Measurements from ENCODE around the gene RNF10. TPM values are rescaled to one million over a fixed set of nuclear protein-coding genes. Genes with fewer than 3 reads are reported as not detected.

The RNF10 gene
- total and polyA plus RNA-seq, 10 of the 15 experiments (the other 5 are each of a cell fraction or from before 2014, with no cell fraction given), result 48.2 to 127 (median 64.5) TPM

DNA sequence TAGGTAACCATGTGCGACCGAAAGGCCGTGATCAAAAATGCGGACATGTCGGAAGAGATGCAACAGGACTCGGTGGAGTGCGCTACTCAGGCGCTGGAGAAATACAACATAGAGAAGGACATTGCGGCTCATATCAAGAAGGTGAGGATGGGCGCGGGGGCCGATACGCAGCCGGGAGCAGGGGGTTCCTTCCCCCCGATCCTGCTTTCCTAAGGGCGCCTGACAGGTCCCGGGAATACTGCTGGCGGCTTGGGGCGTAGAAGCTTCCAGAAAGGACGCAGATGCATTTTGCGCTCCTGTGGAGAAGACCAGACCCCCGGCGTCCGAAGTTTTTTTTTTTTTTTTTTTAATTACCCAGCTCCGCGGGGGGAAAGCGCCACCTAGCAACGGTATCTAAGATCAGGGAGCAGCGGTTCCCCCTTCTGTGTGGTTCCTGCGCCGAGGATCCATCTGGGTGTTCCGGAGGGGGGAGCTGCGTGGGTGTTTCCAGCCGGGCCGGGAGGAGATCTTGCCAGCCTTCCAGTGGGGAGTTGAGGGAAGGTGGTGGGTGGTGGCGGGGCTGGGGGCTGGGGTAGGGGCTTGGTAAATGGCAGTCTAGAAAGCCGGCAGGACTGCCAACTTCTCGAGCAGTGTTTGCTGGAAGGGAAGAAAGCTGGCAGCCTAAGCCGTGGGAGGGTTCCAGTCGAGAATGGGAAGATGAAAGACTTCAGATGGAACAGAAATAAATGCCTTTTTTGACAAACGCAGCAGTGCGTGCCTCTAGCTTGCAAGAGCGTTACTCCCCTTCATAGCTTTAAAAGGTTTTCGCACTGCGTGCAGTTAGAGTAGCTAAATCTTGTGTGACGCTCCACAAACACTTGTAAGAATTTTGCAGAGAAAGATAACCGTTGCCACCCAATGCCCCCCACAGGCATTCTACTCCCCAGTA lies 37.5 kb upstream of the RNF10 start (continued):
- TF ChIP-seq SUZ12 (IDR thresholded peaks at IDR 0.05; ENCODE audit: unreplicated experiment), result no peak
- TF ChIP-seq IKZF1 (conservative IDR thresholded peaks at IDR 0.05), result peak; percentile 27; the same call in 1 of the 2 replicates
- TF ChIP-seq, protein P1, sequence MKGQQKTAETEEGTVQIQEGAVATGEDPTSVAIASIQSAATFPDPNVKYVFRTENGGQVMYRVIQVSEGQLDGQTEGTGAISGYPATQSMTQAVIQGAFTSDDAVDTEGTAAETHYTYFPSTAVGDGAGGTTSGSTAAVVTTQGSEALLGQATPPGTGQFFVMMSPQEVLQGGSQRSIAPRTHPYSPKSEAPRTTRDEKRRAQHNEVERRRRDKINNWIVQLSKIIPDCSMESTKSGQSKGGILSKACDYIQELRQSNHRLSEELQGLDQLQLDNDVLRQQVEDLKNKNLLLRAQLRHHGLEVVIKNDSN (IDR thresholded peaks at IDR 0.05; ENCODE audit: borderline replicate concordance, extremely low read length, insufficient read depth, low read depth, low read length), result no peak
- TF ChIP-seq, protein P2, sequence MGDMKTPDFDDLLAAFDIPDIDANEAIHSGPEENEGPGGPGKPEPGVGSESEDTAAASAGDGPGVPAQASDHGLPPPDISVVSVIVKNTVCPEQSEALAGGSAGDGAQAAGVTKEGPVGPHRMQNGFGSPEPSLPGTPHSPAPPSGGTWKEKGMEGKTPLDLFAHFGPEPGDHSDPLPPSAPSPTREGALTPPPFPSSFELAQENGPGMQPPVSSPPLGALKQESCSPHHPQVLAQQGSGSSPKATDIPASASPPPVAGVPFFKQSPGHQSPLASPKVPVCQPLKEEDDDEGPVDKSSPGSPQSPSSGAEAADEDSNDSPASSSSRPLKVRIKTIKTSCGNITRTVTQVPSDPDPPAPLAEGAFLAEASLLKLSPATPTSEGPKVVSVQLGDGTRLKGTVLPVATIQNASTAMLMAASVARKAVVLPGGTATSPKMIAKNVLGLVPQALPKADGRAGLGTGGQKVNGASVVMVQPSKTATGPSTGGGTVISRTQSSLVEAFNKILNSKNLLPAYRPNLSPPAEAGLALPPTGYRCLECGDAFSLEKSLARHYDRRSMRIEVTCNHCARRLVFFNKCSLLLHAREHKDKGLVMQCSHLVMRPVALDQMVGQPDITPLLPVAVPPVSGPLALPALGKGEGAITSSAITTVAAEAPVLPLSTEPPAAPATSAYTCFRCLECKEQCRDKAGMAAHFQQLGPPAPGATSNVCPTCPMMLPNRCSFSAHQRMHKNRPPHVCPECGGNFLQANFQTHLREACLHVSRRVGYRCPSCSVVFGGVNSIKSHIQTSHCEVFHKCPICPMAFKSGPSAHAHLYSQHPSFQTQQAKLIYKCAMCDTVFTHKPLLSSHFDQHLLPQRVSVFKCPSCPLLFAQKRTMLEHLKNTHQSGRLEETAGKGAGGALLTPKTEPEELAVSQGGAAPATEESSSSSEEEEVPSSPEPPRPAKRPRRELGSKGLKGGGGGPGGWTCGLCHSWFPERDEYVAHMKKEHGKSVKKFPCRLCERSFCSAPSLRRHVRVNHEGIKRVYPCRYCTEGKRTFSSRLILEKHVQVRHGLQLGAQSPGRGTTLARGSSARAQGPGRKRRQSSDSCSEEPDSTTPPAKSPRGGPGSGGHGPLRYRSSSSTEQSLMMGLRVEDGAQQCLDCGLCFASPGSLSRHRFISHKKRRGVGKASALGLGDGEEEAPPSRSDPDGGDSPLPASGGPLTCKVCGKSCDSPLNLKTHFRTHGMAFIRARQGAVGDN (IDR thresholded peaks at IDR 0.05), result no peak
- TF ChIP-seq, protein P3, sequence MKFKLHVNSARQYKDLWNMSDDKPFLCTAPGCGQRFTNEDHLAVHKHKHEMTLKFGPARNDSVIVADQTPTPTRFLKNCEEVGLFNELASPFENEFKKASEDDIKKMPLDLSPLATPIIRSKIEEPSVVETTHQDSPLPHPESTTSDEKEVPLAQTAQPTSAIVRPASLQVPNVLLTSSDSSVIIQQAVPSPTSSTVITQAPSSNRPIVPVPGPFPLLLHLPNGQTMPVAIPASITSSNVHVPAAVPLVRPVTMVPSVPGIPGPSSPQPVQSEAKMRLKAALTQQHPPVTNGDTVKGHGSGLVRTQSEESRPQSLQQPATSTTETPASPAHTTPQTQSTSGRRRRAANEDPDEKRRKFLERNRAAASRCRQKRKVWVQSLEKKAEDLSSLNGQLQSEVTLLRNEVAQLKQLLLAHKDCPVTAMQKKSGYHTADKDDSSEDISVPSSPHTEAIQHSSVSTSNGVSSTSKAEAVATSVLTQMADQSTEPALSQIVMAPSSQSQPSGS (IDR thresholded peaks at IDR 0.05; ENCODE audit: low read length), result no peak
- TF ChIP-seq NBN (IDR thresholded peaks at IDR 0.05), result no peak
- TF ChIP-seq POLR2A (IDR thresholded peaks at IDR 0.05; ENCODE audit: low read depth, low read length), result no peak
- no peak for TF ChIP-seq ZZZ3 (IDR thresholded peaks at IDR 0.05; ENCODE audit: control insufficient read depth, insufficient read length, low read depth)
- TF ChIP-seq, protein P4, sequence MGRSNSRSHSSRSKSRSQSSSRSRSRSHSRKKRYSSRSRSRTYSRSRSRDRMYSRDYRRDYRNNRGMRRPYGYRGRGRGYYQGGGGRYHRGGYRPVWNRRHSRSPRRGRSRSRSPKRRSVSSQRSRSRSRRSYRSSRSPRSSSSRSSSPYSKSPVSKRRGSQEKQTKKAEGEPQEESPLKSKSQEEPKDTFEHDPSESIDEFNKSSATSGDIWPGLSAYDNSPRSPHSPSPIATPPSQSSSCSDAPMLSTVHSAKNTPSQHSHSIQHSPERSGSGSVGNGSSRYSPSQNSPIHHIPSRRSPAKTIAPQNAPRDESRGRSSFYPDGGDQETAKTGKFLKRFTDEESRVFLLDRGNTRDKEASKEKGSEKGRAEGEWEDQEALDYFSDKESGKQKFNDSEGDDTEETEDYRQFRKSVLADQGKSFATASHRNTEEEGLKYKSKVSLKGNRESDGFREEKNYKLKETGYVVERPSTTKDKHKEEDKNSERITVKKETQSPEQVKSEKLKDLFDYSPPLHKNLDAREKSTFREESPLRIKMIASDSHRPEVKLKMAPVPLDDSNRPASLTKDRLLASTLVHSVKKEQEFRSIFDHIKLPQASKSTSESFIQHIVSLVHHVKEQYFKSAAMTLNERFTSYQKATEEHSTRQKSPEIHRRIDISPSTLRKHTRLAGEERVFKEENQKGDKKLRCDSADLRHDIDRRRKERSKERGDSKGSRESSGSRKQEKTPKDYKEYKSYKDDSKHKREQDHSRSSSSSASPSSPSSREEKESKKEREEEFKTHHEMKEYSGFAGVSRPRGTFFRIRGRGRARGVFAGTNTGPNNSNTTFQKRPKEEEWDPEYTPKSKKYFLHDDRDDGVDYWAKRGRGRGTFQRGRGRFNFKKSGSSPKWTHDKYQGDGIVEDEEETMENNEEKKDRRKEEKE (IDR thresholded peaks at IDR 0.05), result no peak
- no peak; the same call in 1 of the 2 replicates for TF ChIP-seq MXI1 (IDR thresholded peaks at IDR 0.05; ENCODE audit: low read depth, low read length)
- TF ChIP-seq GABPA (IDR thresholded peaks at IDR 0.05; ENCODE audit: low read depth), result no peak
- TF ChIP-seq, protein P5, sequence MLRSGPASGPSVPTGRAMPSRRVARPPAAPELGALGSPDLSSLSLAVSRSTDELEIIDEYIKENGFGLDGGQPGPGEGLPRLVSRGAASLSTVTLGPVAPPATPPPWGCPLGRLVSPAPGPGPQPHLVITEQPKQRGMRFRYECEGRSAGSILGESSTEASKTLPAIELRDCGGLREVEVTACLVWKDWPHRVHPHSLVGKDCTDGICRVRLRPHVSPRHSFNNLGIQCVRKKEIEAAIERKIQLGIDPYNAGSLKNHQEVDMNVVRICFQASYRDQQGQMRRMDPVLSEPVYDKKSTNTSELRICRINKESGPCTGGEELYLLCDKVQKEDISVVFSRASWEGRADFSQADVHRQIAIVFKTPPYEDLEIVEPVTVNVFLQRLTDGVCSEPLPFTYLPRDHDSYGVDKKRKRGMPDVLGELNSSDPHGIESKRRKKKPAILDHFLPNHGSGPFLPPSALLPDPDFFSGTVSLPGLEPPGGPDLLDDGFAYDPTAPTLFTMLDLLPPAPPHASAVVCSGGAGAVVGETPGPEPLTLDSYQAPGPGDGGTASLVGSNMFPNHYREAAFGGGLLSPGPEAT (IDR thresholded peaks at IDR 0.05; ENCODE audit: low read depth), result 0 out of 2 replicates have a peak, but pooled peaks have one; percentile 13
- no peak for TF ChIP-seq SMARCA5 (IDR thresholded peaks at IDR 0.05)
- TF ChIP-seq SUPT20H (IDR thresholded peaks at IDR 0.05; ENCODE audit: borderline replicate concordance, control insufficient read depth, low read depth, low read length), result no peak
- no peak for TF ChIP-seq NR2F1 (conservative IDR thresholded peaks at IDR 0.05)

Data from GM12878 (cell line).